ENCODE results near the gene ITGA5.

ITGA5 gene

DNA sequence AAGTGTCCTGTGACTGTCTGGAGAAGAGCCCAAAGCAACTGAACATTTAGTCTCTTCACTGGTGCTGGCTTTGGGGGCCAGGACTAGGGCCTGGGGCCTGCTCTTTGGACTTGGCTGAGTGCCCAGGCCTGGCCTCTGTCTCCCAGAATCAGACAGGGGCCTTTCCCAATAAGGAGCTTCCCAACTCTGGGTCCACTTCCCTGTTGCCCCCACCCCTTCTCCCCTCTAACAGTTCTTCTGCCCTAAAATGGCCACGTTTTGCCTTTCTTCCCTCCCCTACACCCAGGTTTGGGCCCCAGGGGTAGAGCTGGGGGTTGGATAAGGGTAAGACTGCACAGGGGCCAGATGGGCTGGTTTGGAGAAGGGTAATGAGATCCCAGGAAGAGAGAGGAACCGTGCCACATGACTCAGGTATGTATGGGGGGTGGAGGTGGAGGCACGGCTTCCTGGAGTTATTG is 10.0 kb upstream of the ITGA5 start:
- Histone ChIP-seq H3K36me3 (replicated peaks) (no peaks in the 10 kb centered on the region), H3K27me3 (replicated peaks) (no peaks in the 10 kb centered on the region), H3K27ac (peak overlapping the region; percentile 44), H3K4me3 (ENCODE audit: low read depth, low read length) (no peak overlapping the region)
- in situ Hi-C loops (cut with HindIII; ENCODE audit: low pct_ligation_motif_present, low sequenced_read_pairs), result no loop called here
- no peak for TF ChIP-seq CTCF (IDR thresholded peaks at IDR 0.05; ENCODE audit: low read depth, low read length, missing control alignments)
- no peak for DNase-seq

DNA sequence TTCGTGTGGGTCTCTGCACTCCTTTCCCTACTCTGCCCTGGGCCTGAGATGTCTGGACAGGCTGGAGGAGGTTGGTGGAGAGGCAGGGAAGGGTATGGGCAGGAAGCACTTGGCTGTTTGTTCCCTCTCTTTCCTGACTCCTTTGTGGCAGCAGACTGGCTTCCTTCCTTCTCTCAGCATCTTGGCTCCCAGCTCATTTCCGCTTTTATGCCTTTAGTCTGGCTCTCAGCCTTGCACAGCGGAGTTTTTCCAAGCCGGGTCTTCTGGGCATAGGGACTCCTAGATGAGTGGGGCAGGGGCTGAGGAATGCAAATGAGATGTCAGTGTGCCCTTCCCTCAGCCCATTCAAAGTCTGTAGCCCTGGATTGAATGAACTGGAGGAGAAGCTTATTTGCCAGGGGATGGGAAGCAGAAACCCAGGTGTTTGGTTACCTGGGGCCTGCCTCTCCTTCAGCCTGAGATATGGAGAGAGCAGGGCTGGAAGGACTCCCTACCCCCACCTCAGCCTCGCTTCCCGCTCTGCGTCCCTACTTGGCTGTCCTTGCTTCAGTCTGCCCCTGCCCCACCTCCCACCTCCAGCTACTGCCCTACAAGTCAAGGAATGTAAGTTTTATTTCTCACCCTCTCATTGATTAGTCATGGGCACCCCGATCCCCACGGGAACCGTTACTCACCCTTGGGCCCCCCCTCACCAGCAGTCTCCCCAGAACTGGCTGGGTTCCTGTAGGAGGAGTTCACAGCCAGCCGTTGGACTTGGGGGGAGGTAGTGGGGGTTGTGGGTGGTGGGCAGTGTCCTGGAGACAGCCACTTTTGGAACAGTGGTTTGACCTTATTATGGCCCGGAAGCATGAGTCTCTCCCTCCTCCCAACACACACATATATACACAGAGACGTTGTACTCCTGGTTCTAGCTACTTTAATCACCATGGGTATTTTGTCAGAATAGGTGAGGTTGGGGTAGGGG is 9.3 kb upstream of the ITGA5 start:
- H3K27ac ChIP-seq, result peak overlapping the region; percentile 44
- DNase-seq, result peak; percentile 60
- H3K4me3 ChIP-seq (ENCODE audit: low read depth, low read length), result no peak overlapping the region
- TF ChIP-seq CTCF (IDR thresholded peaks at IDR 0.05; ENCODE audit: low read depth, low read length, missing control alignments), result no peak
- no peaks in the 10 kb centered on the region for H3K27me3 ChIP-seq (replicated peaks)
- in situ Hi-C loops (cut with HindIII; ENCODE audit: low pct_ligation_motif_present, low sequenced_read_pairs), result no loop called here
- H3K36me3 ChIP-seq (replicated peaks), result no peaks in the 10 kb centered on the region

- in situ Hi-C loops (cut with HindIII; ENCODE audit: low pct_ligation_motif_present, low sequenced_read_pairs), result no loop called here
- Histone ChIP-seq H3K27me3 (replicated peaks) (no peaks in the 10 kb centered on the region), H3K27ac (no peak overlapping the region), H3K36me3 (replicated peaks) (no peaks in the 10 kb centered on the region), H3K4me3 (ENCODE audit: low read depth, low read length) (no peak overlapping the region)
- no peak for DNase-seq
- no peak for TF ChIP-seq CTCF (IDR thresholded peaks at IDR 0.05; ENCODE audit: low read depth, low read length, missing control alignments)
These were observed 8.0 kb upstream of the ITGA5 start for GRCh38 chr12:54427106-54427505.

DNA sequence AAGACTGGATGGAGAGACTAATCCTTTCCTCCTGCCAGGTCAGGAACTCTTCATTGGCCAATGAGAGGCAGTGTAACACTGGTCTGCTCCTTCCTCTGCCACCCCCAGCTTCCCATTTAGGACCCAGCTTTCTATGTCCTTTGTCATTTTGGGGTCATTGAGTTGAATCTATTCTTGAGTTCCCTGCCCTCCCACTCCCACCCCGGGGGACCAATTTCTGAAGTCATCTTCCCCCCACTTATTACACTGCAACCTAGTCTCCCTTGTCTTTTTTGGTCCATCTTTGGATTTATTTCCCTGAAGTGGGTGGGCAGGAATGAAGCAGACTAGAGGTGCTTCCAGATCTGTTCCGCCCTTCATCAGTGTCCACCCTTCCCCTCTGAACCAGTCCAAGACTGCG is 7.6 kb upstream of the ITGA5 start:
- Histone ChIP-seq H3K27me3 (replicated peaks) (no peaks in the 10 kb centered on the region), H3K36me3 (replicated peaks) (no peaks in the 10 kb centered on the region), H3K27ac (no peak overlapping the region), H3K4me3 (ENCODE audit: low read depth, low read length) (no peak overlapping the region)
- DNase-seq, result no peak
- TF ChIP-seq CTCF (IDR thresholded peaks at IDR 0.05; ENCODE audit: low read depth, low read length, missing control alignments), result no peak
- in situ Hi-C loops (cut with HindIII; ENCODE audit: low pct_ligation_motif_present, low sequenced_read_pairs), result no loop called here

GRCh38 chr12:54425702-54426101 is 6.6 kb upstream of the ITGA5 start:
- TF ChIP-seq CTCF (IDR thresholded peaks at IDR 0.05; ENCODE audit: low read depth, low read length, missing control alignments), result no peak
- Histone ChIP-seq H3K27ac (no peak overlapping the region), H3K36me3 (replicated peaks) (no peaks in the 10 kb centered on the region), H3K27me3 (replicated peaks) (no peaks in the 10 kb centered on the region), H3K4me3 (ENCODE audit: low read depth, low read length) (no peak overlapping the region)
- in situ Hi-C loops (cut with HindIII; ENCODE audit: low pct_ligation_motif_present, low sequenced_read_pairs), result no loop called here
- DNase-seq, result no peak
